A673 (cell line): ENCODE results near the gene WIPF1. TPM values are rescaled to one million over a fixed set of nuclear protein-coding genes. Genes with fewer than 3 reads are reported as not detected.

Experiments
- BruUV-seq: library from RNA; stranded (reverse); fragments of 400-500 nt; replicated peaks from 2 replicates; lab custom pipeline; 2021; lab: Mats Ljungman, UMichigan
- CTCF ChIA-PET: fragments of 300-600 bp; sonication (Branson Sonifier 250); formaldehyde crosslinking; loops from one replicate; lab custom pipeline; 2022; ENCODE audit warnings: antibody characterized with exemption; lab: Charles Lee
- POLR2A ChIA-PET: fragments of 300-600 bp; sonication (Branson Sonifier 250); formaldehyde crosslinking; loops from one replicate; lab custom pipeline; 2022; ENCODE audit warnings: antibody characterized with exemption; ENCODE audit not compliant: low non-redundant PET; lab: Charles Lee
- DNase-seq: peaks from one replicate; pipeline ENCODE4 v3.0.0-alpha.2; 2015; ENCODE audit warnings: low spot score
- H3K27ac ChIP-seq: fragments of 200-600 bp; sonication (generic); 2 replicates; pipeline ENCODE4 v1.5.1; 2016; ENCODE audit warnings: mixed run types, low read depth, mild to moderate bottlenecking, mixed read lengths, antibody characterized with exemption, low read length; ENCODE audit not compliant: poor library complexity, severe bottlenecking
- H3K27me3 ChIP-seq: fragments of 200-600 bp; sonication (generic); replicated peaks from 2 replicates; pipeline ENCODE4 v1.6.1; 2017; ENCODE audit warnings: mixed run types, low read depth, mild to moderate bottlenecking, mixed read lengths, antibody characterized with exemption, low read length; ENCODE audit not compliant: insufficient read depth, poor library complexity
- H3K36me3 ChIP-seq: fragments of 200-600 bp; sonication (generic); 2 replicates; pipeline ENCODE4 v1.6.1; 2016; ENCODE audit warnings: mixed run types, mild to moderate bottlenecking, mixed read lengths, antibody characterized with exemption, low read length; ENCODE audit not compliant: insufficient read depth, poor library complexity, severe bottlenecking
- H3K4me1 ChIP-seq: fragments of 200-600 bp; sonication (generic); 2 replicates; pipeline ENCODE4 v1.6.1; 2017; ENCODE audit warnings: mixed run types, mild to moderate bottlenecking, mixed read lengths, antibody characterized with exemption, low read length; ENCODE audit not compliant: insufficient read depth, poor library complexity, severe bottlenecking
- H3K4me3 ChIP-seq: fragments of 200-600 bp; sonication (generic); 2 replicates; pipeline ENCODE4 v1.5.1; 2016; ENCODE audit warnings: low read depth, mixed run types, mild to moderate bottlenecking, mixed read lengths, low read length; ENCODE audit not compliant: poor library complexity, severe bottlenecking
- H3K9me3 ChIP-seq: fragments of 200-600 bp; sonication (generic); 2 replicates; pipeline ENCODE4 v1.6.1; 2016; ENCODE audit warnings: mixed run types, low read depth, mild to moderate bottlenecking, mixed read lengths, antibody characterized with exemption, low read length; ENCODE audit not compliant: poor library complexity, severe bottlenecking
- CTCF ChIP-seq: fragments of 300-800, 200-600 bp; sonication (generic); conservative IDR thresholded peaks from 2 replicates; pipeline ENCODE4 v1.5.1; 2017; ENCODE audit warnings: low read depth, mild to moderate bottlenecking, antibody characterized with exemption, low read length, moderate library complexity, mixed read lengths
- EZH2 ChIP-seq: fragments of 200-600 bp; sonication (generic); IDR thresholded peaks from 2 replicates; pipeline ENCODE4 v1.6.1; 2017; ENCODE audit warnings: borderline replicate concordance, low read depth, mild to moderate bottlenecking, mixed read lengths, antibody characterized with exemption, low read length; ENCODE audit not compliant: poor library complexity, severe bottlenecking
- intact Hi-C: fragments of 100-400 bp; cut with micrococcal nuclease; formaldehyde crosslinking; loops from one replicate; pipeline ENCODE4 v1.10.0; 2022; ENCODE audit not compliant: unreplicated experiment
- total RNA-seq: library from RNA; stranded (reverse); gene quantifications from 2 replicates; pipeline ENCODE4 v1.2.3, GENCODE V29; 2021

Gene WIPF1
- total RNA-seq, 1 experiment from 2014 or later: 1.1 TPM

- H3K9me3 ChIP-seq: no peaks in the 10 kb centered on the region
- BruUV-seq: no TSS peak
- intact Hi-C loops: no loop called here
- no peak for DNase-seq
- H3K4me3 ChIP-seq: no peak overlapping the region
- no peaks in the 10 kb centered on the region for H3K27me3 ChIP-seq
- H3K27ac ChIP-seq: no peak overlapping the region
- CTCF ChIA-PET: no interaction called here
- no peak for TF ChIP-seq EZH2
- no peak for TF ChIP-seq CTCF
- H3K36me3 ChIP-seq: no peaks in the 10 kb centered on the region
- no peaks in the 10 kb centered on the region for H3K4me1 ChIP-seq
- POLR2A ChIA-PET: no interaction called here
Observed at GRCh38 chr2:174633623-174633930, 36.0 kb upstream of the WIPF1 start.

- no peak overlapping the region for H3K27ac ChIP-seq
- no peaks in the 10 kb centered on the region for H3K9me3 ChIP-seq
- ChIA-PET CTCF (no interaction called here), POLR2A (no interaction called here)
- H3K4me1 ChIP-seq: no peaks in the 10 kb centered on the region
- no peaks in the 10 kb centered on the region for H3K36me3 ChIP-seq
- TF ChIP-seq CTCF: no peak
- TF ChIP-seq EZH2: no peak
- no TSS peak for BruUV-seq
- no peak for DNase-seq
- intact Hi-C loops: no loop called here
- H3K4me3 ChIP-seq: no peak overlapping the region
- H3K27me3 ChIP-seq: peaks cover 3% of the 10 kb centered on the region
Observed at GRCh38 chr2:174632841-174633622, 35.4 kb upstream of the WIPF1 start.

- intact Hi-C loops: no loop called here
- H3K36me3 ChIP-seq: no peaks in the 10 kb centered on the region
- BruUV-seq: no TSS peak
- no peak for TF ChIP-seq EZH2
- TF ChIP-seq CTCF: no peak
- no peak for DNase-seq
- POLR2A ChIA-PET: no interaction called here
- CTCF ChIA-PET: no interaction called here
- peaks cover 3% of the 10 kb centered on the region for H3K27me3 ChIP-seq
- H3K4me1 ChIP-seq: no peaks in the 10 kb centered on the region
- H3K9me3 ChIP-seq: no peaks in the 10 kb centered on the region
- H3K27ac ChIP-seq: no peak overlapping the region
- no peak overlapping the region for H3K4me3 ChIP-seq
Observed at GRCh38 chr2:174631009-174631981, 33.7 kb upstream of the WIPF1 start.
